ENCODE data around the gene FSIP2. TPM values are rescaled to one million over a fixed set of nuclear protein-coding genes. Genes with fewer than 3 reads are reported as not detected.

Gene FSIP2
- total RNA-seq, 1 experiment from 2014 or later = 0.12 TPM

GRCh38 chr2:185811580-185811979, 73.0 kb downstream of the FSIP2 start:
- Mint-ChIP-seq H3K4me1 (ENCODE audit: insufficient read depth, unreplicated experiment) (peaks cover under 1% of the 10 kb centered on the region), H3K4me3 (ENCODE audit: unreplicated experiment) (no peak overlapping the region), H3K27me3 (ENCODE audit: insufficient read depth, unreplicated experiment) (no peaks in the 10 kb centered on the region), H3K36me3 (ENCODE audit: insufficient read depth, unreplicated experiment) (no peaks in the 10 kb centered on the region), H3K9me3 (ENCODE audit: unreplicated experiment) (peaks cover 3% of the 10 kb centered on the region), H3K27ac (ENCODE audit: low read depth, unreplicated experiment) (no peak overlapping the region)
- intact Hi-C loops (cut with micrococcal nuclease) = no loop called here
- no TSS peak for BruUV-seq (replicated peaks)
- DNase-seq (ENCODE audit: unreplicated experiment) = no peak
- TF ChIP-seq CTCF (IDR thresholded peaks at IDR 0.05; ENCODE audit: unreplicated experiment) = no peak
- ChIA-PET POLR2A (interaction anchor here (1.6 kb wide), 1 partner anchor 10 kb away, joined by 7 read pairs; no protein-coding TSS in a partner anchor), CTCF (interaction anchor here (0.6 to 1.0 kb wide), 2 partner anchors 39 to 168 kb away, joined by 3 to 4 read pairs; no protein-coding TSS in a partner anchor)

- DNase-seq (ENCODE audit: unreplicated experiment) = no peak
- Mint-ChIP-seq H3K27me3 (ENCODE audit: insufficient read depth, unreplicated experiment) (no peaks in the 10 kb centered on the region), H3K4me3 (ENCODE audit: unreplicated experiment) (no peak overlapping the region), H3K27ac (ENCODE audit: low read depth, unreplicated experiment) (no peak overlapping the region), H3K36me3 (ENCODE audit: insufficient read depth, unreplicated experiment) (no peaks in the 10 kb centered on the region), H3K9me3 (ENCODE audit: unreplicated experiment) (peaks cover 11% of the 10 kb centered on the region), H3K4me1 (ENCODE audit: insufficient read depth, unreplicated experiment) (no peaks in the 10 kb centered on the region)
- ChIA-PET POLR2A (interaction anchor here (0.9 kb wide), 1 partner anchor 11 kb away, joined by 3 read pairs; no protein-coding TSS in a partner anchor), CTCF (interaction anchor here (0.7 kb wide), 1 partner anchor 51 kb away, joined by 3 read pairs; no protein-coding TSS in a partner anchor)
- no TSS peak for BruUV-seq (replicated peaks)
- TF ChIP-seq CTCF (IDR thresholded peaks at IDR 0.05; ENCODE audit: unreplicated experiment) = no peak
- intact Hi-C loops (cut with micrococcal nuclease) = no loop called here
These were observed 75.1 kb downstream of the FSIP2 start for GRCh38 chr2:185813707-185814106.

- ChIA-PET POLR2A (no interaction called here), CTCF (no interaction called here)
- Mint-ChIP-seq H3K4me3 (ENCODE audit: unreplicated experiment) (no peak overlapping the region), H3K4me1 (ENCODE audit: insufficient read depth, unreplicated experiment) (no peaks in the 10 kb centered on the region), H3K36me3 (ENCODE audit: insufficient read depth, unreplicated experiment) (no peaks in the 10 kb centered on the region), H3K27ac (ENCODE audit: low read depth, unreplicated experiment) (no peak overlapping the region), H3K9me3 (ENCODE audit: unreplicated experiment) (peaks cover 11% of the 10 kb centered on the region), H3K27me3 (ENCODE audit: insufficient read depth, unreplicated experiment) (no peaks in the 10 kb centered on the region)
- TF ChIP-seq CTCF (IDR thresholded peaks at IDR 0.05; ENCODE audit: unreplicated experiment) = no peak
- no peak for DNase-seq (ENCODE audit: unreplicated experiment)
- intact Hi-C loops (cut with micrococcal nuclease) = no loop called here
- BruUV-seq (replicated peaks) = no TSS peak
These were observed 79.4 kb downstream of the FSIP2 start for GRCh38 chr2:185817991-185818390.

- H3K36me3 Mint-ChIP-seq (ENCODE audit: insufficient read depth, unreplicated experiment) = no peaks in the 10 kb centered on the region
- no peak overlapping the region for H3K27ac Mint-ChIP-seq (ENCODE audit: low read depth, unreplicated experiment)
- intact Hi-C loops (cut with micrococcal nuclease) = no loop called here
- no peak overlapping the region for H3K4me3 Mint-ChIP-seq (ENCODE audit: unreplicated experiment)
- H3K4me1 Mint-ChIP-seq (ENCODE audit: insufficient read depth, unreplicated experiment) = no peaks in the 10 kb centered on the region
- CTCF ChIA-PET = interaction anchor here (0.6 to 0.7 kb wide), 3 partner anchors 27 to 1024 kb away, joined by 3 to 4 read pairs (median 4); no protein-coding TSS in a partner anchor
- POLR2A ChIA-PET = interaction anchor here (1.2 kb wide), 1 partner anchor 9 kb away, joined by 7 read pairs; no protein-coding TSS in a partner anchor
- no peak for TF ChIP-seq CTCF (IDR thresholded peaks at IDR 0.05; ENCODE audit: unreplicated experiment)
- no peaks in the 10 kb centered on the region for H3K27me3 Mint-ChIP-seq (ENCODE audit: insufficient read depth, unreplicated experiment)
- DNase-seq (ENCODE audit: unreplicated experiment) = no peak
- BruUV-seq (replicated peaks) = no TSS peak
- peaks cover 9% of the 10 kb centered on the region for H3K9me3 Mint-ChIP-seq (ENCODE audit: unreplicated experiment)
These were observed 82.9 kb downstream of the FSIP2 start for GRCh38 chr2:185821467-185821866.

Measured in MCF 10A (cell line).